HG03045 (cell line): ENCODE measurements around the gene MT2A.
A peak's percentile ranks its signal among the peaks of the same experiment; 100 is the strongest.
"Not testable (repeated sequence)": the region's sequence is repeated elsewhere in the genome, so short reads cannot be mapped to it uniquely, and the experiment has no call there.

Source experiments
- ATAC-seq: cut with Tn5 transposase; IDR thresholded peaks from one replicate; pipeline ENCODE4 v1.9.1; 2021; ENCODE audit warnings: mild to moderate bottlenecking, moderate library complexity; ENCODE audit not compliant: unreplicated experiment

The MT2A gene

DNA sequence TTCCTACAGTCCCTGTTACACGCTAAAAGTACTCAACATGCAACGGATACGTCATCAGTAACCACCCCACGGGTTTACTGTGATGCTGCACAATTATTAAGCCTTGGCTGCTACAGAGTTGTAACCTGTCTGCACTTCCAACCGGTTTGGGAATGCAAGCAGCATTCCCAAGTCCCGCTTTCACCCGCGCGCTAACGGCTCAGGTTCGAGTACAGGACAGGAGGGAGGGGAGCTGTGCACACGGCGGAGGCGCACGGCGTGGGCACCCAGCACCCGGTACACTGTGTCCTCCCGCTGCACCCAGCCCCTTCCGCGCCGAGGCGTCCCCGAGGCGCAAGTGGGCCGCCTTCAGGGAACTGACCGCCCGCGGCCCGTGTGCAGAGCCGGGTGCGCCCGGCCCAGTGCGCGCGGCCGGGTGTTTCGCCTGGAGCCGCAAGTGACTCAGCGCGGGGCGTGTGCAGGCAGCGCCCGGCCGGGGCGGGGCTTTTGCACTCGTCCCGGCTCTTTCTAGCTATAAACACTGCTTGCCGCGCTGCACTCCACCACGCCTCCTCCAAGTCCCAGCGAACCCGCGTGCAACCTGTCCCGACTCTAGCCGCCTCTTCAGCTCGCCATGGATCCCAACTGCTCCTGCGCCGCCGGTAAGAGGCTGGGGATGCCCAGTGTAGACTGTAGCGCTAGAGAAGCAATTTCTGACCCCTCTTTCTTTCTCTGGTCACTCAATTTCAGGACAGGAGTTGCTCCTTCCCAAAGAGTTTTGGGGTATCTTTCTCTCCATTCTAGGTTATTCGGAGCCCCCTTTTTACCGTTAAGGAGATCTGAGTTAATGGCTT lies at the start of gene MT2A:
Gene MT2A (plus strand): TSS at position 542 of the 833 bp plus-strand sequence. CDS start 72 bp downstream, at position 614.
- ATAC-seq, result peak; percentile 89

DNA sequence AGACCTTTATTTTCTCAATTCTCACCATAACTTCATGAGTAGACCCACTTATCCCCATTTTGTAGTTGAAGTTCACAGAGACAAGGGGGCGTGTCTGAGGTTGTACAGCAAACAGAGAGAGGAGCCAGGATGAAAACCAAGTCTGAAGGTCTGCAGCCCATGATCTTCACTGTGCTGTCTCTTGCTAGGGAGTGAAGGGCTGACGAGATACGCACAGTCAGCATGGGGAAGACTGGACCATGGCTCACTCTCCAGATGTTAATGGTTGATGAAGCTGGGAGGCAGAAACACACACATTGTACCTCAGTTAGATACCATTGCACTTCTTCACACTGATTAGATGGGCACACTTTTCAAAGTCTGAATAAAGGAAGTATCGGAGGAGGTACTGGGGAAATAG lies 49.3 kb upstream of the MT2A start:
- no peak for ATAC-seq

GRCh38 chr16:56560447-56560846 lies 47.9 kb upstream of the MT2A start:
- ATAC-seq, result no peak

DNA sequence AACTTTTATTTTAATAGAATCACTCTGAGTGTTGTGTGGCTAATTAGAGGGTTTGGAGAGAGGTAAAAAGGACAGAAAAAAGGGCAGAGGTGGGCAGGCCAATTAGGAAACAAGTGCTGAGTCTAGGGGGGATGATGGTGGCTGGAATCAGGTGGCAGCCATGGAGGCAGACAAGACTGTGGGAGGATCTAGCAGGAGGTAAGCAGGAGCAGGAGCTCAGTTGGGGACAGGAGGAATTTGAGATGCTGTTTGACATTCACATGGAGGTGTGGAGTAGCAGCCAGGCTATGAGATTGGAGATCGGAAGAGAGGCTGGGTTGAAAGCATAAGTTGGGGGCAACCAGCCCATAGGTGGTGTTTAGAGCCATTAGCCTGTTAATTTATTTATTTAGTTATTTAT lies 47.3 kb upstream of the MT2A start:
- no peak for ATAC-seq

- no peak for ATAC-seq
Measured at GRCh38 chr16:56564793-56565477, 43.4 kb upstream of the MT2A start, which contains the start of gene MT4. Gene MT4 (plus strand): TSS chr16:56565073. CDS start chr16:56565129, 56 bp downstream.

- no peak for ATAC-seq
Measured at GRCh38 chr16:56569971-56570370, 38.4 kb upstream of the MT2A start.

GRCh38 chr16:56571525-56571924 lies 36.9 kb upstream of the MT2A start:
- no peak for ATAC-seq

- ATAC-seq, result no peak
Measured at GRCh38 chr16:56574625-56575024, 33.8 kb upstream of the MT2A start.

GRCh38 chr16:56576585-56577299 lies 31.6 kb upstream of the MT2A start:
- ATAC-seq, result peak; percentile 87

DNA sequence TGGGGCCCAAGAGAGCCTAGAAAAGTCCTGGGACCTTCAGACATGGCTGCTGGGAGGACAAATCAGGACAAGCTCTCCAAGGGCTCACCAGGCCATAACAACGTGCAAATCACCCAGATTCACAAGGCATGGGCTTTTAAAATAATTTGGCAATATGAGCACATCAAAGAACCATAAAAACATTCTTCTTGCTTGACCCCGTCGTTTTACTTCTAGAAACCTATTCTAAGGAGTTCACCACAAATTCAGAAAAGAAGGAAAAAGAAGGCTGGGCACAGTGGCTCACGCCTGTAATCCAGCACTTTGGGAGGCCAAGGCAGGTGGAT lies 31.1 kb upstream of the MT2A start:
- ATAC-seq, result no peak

DNA sequence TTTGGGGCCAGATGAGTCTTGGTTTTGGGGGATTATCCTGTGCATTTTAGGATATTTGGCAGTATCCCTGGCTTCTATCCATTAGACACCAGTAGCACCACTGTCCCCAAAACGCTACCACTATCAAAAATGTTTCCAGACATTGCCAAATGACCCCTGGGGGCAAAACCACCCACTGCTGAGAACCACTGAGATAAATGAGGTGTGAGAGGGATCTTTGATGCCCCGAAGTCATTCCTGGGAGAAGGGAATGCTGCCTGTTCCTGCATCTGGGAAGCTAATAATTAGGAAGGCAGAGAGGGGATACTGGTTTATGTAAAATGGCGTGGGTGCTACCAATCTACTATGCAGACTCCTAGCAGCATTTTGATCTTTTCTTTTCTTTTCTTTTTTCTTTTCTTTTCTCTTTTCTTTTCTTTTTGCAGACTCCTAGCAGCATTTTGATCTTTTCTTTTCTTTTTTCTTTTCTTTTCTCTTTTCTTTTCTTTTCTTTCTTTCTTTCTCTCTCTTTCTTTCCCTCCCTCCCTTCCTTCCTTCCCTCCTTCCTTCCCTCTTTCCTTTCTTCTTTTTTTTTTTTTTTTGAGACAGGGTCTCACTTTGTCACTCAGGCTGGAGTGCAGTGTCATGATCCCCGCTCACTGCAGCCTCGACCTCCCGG lies 27.9 kb upstream of the MT2A start:
- no peak for ATAC-seq

- not testable (repeated sequence) for ATAC-seq
Measured at GRCh38 chr16:56582911-56583310, 25.5 kb upstream of the MT2A start.

DNA sequence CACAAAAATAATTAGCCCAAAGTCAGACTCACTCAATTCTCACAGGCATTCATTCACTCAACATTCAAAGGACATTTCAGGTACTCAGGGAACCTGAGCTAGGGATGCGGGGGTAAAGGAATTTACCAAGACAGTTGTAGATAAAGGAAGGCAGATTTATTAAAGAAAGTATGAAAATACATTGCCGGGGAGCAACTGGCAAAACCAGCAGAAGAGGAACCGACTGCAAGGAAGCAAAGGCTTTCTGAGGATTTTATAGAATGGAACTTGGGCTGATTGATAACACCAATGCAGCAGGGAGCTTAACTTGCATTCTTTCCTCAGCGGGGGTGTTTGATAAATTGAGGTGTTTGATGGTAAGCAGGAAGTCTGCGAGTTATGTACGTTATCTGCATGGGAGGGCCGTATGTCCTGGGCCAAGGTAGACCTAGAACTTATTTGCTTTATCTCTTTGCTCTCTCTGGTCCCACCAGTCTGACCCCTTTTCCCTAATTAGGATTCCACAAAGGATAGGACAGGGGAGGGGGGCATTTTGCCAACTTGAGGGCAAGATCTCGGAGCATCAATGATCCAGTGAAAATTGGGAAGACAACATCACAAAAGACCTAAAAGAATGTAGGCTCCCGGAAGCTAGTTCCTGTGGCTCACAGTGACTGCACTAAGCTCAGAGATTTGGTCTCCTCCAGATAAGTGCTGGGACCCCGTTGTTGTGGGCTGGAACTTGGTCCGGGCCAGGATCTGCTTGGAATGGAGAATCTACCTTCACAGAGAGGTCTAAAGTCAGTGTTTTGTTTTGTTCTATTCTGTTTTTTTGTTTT lies 24.8 kb upstream of the MT2A start:
- ATAC-seq, result no peak

GRCh38 chr16:56584276-56584675 lies 24.1 kb upstream of the MT2A start:
- ATAC-seq, result no peak

DNA sequence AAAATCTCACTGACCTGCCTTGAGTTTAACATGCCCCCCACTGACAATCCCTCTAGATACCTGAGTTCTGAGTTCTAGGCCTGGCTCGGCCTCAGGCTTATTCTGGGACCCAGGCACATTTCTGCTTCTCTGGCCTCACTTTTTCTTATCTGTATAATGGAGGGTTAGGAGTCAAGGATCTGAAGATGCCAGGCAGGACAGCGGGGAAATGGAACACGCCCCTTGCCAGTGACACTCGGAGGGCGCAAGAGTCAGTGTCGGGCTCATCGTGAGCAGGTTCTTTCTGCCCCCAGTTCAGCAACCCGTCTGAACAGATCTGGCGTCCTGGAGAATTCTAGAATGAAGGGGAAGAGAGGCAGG lies 19.6 kb upstream of the MT2A start:
- no peak for ATAC-seq

DNA sequence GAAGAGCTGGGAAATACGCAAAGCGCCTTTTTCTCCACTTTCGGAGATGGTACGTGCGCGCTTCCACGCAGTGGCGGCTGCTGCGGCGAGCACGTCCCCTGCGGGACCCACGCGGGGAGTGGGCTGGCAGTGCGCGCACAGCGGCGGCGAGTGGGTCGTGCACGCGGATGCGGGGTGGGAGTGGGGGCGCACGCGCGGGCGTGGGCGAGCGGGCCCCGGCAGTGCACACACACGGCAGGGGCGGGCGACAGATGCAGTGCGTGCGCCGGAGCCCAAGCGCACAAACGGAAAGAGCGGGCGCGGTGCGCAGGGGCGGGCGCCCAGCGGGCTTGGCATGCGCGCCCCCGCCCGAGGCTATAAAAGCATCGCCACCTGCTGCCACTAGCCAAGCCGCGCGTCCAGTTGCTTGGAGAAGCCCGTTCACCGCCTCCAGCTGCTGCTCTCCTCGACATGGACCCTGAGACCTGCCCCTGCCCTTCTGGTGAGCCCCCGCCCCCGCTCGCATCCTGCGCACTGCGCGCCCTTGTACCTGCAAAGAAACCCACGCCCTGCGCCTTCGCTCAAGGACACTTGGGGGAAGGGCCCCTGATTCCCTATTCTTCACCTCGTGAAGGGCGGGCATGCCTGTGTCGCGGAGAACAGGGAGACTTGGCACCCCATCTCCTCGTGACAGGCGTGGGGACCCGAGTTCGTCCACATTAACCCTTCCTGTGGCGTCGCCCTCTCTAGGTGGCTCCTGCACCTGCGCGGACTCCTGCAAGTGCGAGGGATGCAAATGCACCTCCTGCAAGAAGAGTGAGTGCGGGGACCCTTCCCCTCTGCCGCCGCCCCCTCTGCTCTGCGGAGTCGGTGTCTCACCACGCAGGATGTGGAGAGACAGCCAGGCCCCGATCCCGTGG lies 19.0 kb upstream of the MT2A start, which contains the start of gene MT3:
Gene MT3 (plus strand): TSS at position 388 of the 899 bp plus-strand sequence. CDS start 63 bp downstream, at position 451.
- ATAC-seq, result no peak

DNA sequence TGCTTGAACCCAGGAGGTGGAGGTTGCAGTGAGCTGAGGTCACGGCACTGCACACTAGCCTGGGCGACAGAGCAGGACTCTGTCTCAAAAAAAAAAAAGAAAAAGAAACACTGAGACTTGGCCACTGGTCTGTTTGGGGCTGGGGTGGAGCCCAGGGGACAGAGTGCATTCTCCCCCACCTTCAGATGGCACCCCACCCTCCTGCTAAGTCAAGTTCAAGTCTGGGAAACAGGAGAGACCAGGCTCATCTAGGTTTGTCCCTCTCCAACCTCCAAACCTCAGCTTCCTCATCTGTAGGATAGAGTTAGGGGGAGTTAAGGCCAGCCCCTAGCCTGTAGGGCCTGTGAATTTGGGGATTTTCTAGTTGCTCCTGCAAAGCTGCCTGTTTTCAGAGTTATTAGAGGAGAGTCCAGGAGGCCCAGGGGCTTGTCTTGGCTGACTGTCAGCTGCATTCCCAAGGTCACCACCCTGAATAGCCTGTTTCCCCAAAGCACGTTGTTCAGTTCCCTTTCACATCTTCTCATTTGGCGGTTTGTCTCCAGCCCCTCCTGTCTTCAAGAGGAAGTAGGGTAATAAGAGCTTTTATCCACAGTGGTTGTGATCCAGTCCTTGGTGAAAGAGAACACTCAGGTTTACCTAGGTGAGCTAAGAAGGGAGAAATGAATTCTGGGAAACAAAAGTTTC lies 16.9 kb upstream of the MT2A start:
- ATAC-seq, result no peak

DNA sequence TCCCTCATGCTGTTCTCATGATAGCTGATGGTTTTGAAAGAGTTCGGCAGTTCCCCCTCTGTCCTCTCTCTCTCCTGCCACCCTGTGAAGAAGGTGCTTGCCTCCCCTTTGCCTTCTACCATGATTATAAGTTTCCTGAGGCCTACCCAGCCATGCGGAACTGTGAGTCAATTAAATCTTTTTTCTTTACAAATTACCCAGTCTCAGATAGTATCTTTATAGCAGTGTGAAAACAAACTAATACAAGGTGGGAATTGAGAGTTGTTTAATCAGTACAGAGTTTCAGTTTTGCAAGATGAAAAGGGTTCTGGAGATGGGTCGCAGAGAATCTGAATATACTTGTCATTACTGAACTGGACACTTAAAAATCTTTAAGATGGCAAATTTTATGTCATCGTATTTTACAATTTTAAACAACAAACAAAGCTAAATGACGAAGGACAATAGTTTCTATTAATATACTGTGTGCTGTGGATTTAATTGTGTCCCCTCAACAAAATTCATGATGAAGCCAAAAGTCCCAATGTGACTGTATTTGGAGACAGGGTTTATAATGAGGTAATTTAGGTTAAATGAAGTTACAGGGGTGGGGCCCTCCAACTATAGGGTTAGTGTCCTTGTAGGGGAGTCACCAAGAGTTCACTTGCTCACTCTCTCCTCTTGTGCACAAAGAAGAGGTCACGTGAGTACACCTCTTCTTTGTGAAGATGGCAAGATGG lies 14.7 kb upstream of the MT2A start:
- ATAC-seq, result no peak
